Neural progenitor cell (in vitro differentiated cells): ENCODE data around the gene ITIH6.

Experiments
- CTCF ChIP-seq: fragments of 200-600 bp; sonication (generic); IDR thresholded peaks from 2 replicates; pipeline ENCODE4 v1.5.1; 2017; ENCODE audit warnings: antibody characterized with exemption, mild to moderate bottlenecking
- EZH2 ChIP-seq: fragments of 200-600 bp; sonication (generic); IDR thresholded peaks from 2 replicates; pipeline ENCODE4 v1.6.1; 2017; ENCODE audit warnings: antibody characterized with exemption, mild to moderate bottlenecking, moderate library complexity
- EZH2phosphoT487 ChIP-seq: fragments of 200-600 bp; sonication (generic); IDR thresholded peaks from 2 replicates; pipeline ENCODE4 v1.6.1; 2017; ENCODE audit warnings: antibody characterized with exemption

- no peak for TF ChIP-seq CTCF
- TF ChIP-seq EZH2 = no peak
- no peak for TF ChIP-seq EZH2phosphoT487
Measured at GRCh38 chrX:54826598-54826997, 28.5 kb upstream of the ITIH6 start.
